Brain pericyte (primary cell): Measurements from ENCODE around the gene PDZD7.
"Not testable (repeated sequence)": the region's sequence is repeated elsewhere in the genome, so short reads cannot be mapped to it uniquely, and the experiment has no call there.

Experiments used
- DNase-seq: peaks from one replicate; pipeline ENCODE4 v3.0.0-alpha.2; 2012; ENCODE audit warnings: low read depth, low spot score

PDZD7 gene

DNA sequence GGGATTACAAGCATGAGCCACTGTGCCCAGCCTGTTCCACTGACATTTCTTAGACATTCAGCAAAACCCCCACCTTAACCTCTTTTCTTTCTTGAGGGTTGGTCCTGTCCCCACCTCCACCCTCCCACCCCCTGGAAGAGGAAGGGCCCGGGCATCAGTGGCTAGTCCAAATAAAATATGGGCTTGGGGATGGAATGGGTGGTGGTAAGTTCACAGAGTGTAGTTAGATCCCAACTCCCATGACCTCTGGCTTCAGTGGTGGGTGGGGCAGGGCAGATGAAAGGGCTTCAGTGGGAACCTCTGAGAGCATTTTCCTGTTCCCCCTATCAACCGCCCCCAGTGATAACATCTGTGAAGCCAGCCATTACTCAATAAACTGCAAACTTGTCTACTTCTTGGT lies 9.9 kb upstream of the PDZD7 start:
- DNase-seq, result no peak

DNA sequence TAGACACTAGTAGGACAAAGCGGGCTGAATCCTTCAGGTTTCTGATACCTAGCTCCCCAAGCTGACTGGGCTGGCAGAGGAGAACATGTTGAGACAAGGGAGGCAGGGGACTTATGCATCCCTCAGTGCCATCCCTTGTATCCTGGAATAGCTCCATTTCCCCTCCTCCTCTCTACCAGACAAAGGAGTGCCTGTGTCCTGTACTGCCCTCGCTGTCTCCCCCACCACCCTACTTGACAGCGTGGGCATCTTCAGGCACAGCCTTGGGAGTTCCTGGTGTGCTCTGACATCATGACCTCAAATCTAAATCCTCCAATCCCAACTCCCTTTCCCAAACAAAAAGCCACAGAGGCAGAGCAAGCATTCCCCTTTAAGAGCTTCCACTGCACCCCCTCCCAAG lies 9.1 kb upstream of the PDZD7 start:
- no peak for DNase-seq

GRCh38 chr10:101038484-101038883 lies 7.6 kb upstream of the PDZD7 start:
- no peak for DNase-seq

DNA sequence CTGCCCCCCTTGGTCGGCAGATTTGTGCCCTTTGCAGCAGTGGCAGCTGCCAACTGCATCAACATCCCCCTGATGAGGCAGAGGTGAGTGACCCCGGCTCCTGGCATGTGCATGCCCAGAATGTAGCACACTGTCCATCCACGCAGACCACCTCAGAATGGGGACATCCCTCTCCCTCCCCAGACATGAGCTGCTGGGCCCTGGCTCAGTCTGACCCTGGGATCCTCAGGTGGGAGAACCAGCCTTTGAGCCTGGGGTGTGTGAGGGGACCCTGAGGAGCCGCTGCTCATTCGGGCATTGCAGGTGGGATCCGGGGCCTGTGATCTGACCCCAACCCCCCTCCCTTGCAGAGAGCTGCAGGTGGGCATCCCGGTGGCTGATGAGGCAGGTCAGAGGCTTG lies 5.8 kb upstream of the PDZD7 start:
- DNase-seq, result no peak

DNA sequence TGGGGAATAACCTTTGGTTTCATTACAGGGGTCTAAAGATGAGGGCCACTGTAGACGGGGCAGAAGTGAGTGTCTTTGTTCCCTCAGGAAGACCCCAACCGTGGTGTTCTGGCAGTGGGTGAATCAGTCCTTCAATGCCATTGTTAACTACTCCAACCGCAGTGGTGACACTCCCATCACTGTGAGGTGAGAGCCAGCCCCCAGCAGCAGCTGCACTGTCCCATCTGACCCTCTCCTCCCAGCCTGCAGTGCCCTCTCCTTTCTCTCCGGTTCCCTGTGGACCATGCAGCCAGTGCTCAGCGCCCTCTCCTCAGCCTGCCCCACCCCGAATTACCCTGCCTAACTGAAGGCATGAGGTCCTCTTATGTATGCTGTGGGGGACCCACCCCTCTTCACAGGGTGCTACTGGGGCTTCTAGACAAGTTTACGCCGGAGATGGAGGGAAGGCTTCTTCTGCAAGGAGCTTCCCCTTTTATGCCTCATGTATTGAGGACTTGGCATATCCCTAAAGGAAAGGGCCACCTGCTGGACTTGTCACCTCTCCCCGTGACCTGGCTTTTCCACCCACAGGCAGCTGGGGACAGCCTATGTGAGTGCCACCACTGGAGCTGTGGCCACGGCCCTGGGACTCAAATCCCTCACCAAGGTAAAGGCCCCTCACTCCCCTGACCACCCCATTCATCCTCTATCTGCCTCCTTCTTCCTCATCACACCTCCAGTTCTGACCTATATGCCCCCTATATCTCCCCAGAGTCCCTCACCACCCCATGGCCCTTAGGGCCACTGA lies 5.2 kb upstream of the PDZD7 start:
- no peak for DNase-seq

DNA sequence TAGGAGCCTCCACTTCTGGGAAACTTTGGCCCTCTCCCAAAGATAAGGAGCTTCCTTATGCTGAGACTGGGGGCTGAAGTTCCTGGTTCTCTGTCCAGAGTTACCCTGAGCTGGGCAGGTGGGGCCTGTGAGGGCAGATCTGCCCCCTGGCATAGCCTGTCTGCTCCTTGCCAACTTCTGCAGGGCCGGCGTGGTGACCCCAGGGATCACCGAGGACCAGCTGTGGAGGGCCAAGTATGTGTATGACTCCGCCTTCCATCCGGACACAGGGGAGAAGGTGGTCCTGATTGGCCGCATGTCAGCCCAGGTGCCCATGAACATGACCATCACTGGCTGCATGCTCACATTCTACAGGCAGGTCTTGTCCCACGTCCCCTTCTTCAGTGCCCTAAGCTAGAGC lies 4.4 kb upstream of the PDZD7 start:
- no peak for DNase-seq

GRCh38 chr10:101034404-101034803 lies 3.5 kb upstream of the PDZD7 start:
- DNase-seq, result not testable (repeated sequence)

DNA sequence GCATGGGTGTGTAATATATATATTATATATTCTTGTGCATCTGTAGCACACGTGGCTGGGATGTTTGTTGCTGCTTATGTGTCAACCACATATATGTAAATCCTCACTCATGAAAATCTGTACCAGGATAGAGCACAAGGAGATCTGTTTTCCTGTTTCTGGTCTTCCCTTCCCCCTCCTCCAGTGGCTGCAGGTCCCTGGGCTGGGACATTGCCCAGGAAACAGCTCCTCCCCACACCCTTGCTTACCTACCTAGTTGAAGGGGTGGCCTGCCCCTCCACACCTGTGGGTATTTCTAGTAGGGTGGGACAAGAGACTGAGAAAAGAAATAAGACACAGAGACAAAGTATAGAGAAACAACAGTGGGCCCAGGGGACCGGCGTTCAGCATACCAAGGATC lies 2.3 kb upstream of the PDZD7 start:
- DNase-seq, result no peak

GRCh38 chr10:101032637-101033224 lies 1.8 kb upstream of the PDZD7 start:
- peak; percentile 24 for DNase-seq

GRCh38 chr10:101031796-101032636 lies 1.1 kb upstream of the PDZD7 start:
- DNase-seq, result no peak

DNA sequence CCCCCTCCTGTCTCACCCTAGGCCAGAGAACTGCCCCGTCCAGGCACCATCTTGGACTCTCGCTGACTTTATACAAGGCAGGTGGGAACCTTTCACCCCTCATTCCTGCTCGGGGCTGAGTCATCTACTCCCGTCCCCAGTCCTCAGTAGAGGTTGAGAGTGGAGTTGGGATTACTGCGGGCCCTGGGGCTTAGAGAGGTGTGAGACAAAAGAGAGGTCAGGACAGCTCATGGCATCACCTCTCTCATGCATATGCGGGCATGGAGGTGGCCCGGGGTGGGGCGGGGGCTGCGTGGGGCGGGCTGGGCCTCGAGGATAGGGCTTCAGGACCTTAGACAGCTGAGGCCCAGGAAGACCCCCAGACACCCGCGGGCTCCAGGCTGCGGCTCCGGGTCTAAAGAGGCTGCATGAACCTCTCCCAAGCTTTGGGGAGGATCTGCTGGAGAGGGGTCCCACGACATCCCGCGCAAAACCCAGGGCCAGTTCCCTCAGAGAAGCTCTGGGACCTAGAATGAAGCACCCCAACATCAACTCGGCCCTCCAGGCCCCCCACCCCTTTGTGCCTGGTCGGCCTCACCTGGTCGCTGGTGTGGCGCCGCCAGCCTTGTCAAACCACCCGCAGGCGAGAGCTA lies 317 bp downstream of the PDZD7 start:
- DNase-seq, result no peak

DNA sequence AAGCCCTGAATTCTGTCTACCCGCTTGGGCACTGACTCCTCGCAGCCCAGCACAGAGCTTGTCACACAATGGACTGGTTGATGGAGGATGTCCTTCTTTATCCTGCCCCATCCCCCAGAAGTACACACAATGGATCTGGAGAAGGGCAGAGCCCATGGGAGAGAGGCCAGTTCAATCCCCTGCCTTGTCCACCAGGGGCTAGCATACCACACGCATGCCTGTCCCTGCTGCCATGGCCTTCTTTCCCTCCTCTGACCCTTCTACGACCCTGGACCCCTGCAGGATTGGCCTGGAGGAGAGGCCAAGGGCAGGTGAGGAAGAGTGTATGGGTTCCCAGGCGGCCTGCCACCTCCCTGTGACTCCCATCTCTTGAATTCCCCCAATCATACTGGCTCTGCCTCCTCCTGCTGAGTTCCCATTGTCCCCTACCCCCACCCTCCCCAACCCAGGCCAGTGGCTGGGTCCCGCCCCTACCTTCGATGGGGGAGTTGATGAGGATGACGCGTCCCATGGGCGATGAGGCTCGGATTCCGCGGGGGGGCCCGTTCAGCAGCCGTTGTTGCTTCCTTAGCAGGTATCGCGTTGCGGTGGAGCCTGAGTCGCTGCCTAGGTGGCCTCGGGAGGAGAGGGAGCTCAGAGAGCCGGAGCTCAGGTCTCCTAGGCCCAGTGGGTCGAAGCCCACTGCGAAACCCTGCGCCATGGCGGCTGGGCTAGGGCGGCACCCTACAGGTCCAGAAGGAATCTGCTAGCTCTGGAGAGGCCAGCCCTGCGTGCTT lies 1.2 kb downstream of the PDZD7 start:
- DNase-seq, result no peak

- DNase-seq, result no peak
Observed at GRCh38 chr10:101028446-101029337, 2.2 kb downstream of the PDZD7 start.

- DNase-seq, result no peak
Observed at GRCh38 chr10:101027106-101027720, 3.7 kb downstream of the PDZD7 start.

- DNase-seq, result no peak
Observed at GRCh38 chr10:101022967-101023705, 7.8 kb downstream of the PDZD7 start.

DNA sequence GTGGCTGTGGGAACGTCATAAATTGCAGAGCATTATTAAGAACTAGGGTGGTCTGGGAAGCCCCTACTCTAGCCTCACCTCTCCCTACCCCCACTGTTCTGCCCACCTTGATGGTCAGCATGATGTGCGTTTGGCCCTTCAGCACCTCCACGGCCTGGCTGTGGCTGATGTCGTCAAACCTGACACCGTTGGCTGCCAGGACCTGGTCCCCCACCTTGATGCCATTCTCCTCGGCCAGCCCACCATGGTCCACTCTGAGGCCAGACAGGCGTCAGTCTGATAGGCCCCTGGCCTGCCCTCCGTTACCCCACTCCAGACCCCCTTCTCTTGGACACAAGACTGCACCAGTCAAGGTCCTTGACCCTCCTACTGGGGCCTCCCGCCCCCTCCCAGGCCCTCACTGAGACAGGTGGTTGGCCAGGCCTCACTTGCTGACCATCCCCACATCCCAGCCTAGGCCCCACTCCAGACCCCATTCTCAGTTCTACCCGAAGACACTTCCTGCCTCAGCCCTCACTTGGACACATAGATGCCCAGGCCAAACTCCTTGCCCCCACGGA lies 9.2 kb downstream of the PDZD7 start:
- no peak for DNase-seq

- no peak for DNase-seq
Observed at GRCh38 chr10:101021239-101021638, 9.7 kb downstream of the PDZD7 start.

- no peak for DNase-seq
Observed at GRCh38 chr10:101020427-101021075, 10.4 kb downstream of the PDZD7 start.

DNA sequence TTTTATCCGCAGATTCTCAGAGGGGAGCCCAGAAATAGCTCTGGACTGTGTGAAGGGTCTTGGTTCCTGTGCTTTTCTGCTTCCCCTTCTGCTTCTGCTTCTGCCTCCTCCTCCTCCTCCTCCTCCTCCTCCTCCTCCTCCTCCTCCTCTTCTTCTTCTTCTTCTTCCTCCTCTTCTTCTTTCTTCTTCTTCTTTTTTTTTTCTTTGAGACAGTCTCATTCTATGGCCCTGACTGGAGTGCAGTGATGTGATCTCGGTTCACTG lies 11.6 kb downstream of the PDZD7 start:
- DNase-seq, result no peak
